HG03060 (cell line): Measurements from ENCODE around the gene TP53I13.

Experiments used
- ATAC-seq: cut with Tn5 transposase; IDR thresholded peaks from one replicate; pipeline ENCODE4 v1.9.1; 2021; ENCODE audit warnings: low read depth, moderate number of reproducible peaks; ENCODE audit not compliant: unreplicated experiment

TP53I13 gene

GRCh38 chr17:29578626-29579485 is 10.4 kb downstream of the TP53I13 start:
- no peak for ATAC-seq

GRCh38 chr17:29579866-29580771 is 11.6 kb downstream of the TP53I13 start:
- peak; percentile 76 for ATAC-seq

GRCh38 chr17:29581583-29582253 is 13.2 kb downstream of the TP53I13 start:
- ATAC-seq: no peak

GRCh38 chr17:29582254-29582765 is 13.8 kb downstream of the TP53I13 start:
- no peak for ATAC-seq

GRCh38 chr17:29582772-29583171 is 14.3 kb downstream of the TP53I13 start:
- ATAC-seq: no peak

- no peak for ATAC-seq
These were observed 15.1 kb downstream of the TP53I13 start for GRCh38 chr17:29583324-29584248.

GRCh38 chr17:29584452-29585079 is 16.1 kb downstream of the TP53I13 start:
- no peak for ATAC-seq

- no peak for ATAC-seq
These were observed 16.7 kb downstream of the TP53I13 start for GRCh38 chr17:29585080-29585751.

- no peak for ATAC-seq
These were observed 18.4 kb downstream of the TP53I13 start for GRCh38 chr17:29586676-29587469.

- ATAC-seq: no peak
These were observed 19.1 kb downstream of the TP53I13 start for GRCh38 chr17:29587591-29587990.

GRCh38 chr17:29588017-29588561 is 19.6 kb downstream of the TP53I13 start:
- ATAC-seq: no peak

- ATAC-seq: no peak
These were observed 20.3 kb downstream of the TP53I13 start for GRCh38 chr17:29588562-29589411.

GRCh38 chr17:29589524-29590410 is 21.3 kb downstream of the TP53I13 start, which contains the start of gene GIT1:
TSS of gene GIT1 (minus strand) at chr17:29589648. CDS start at chr17:29589378, 270 bp downstream.
- no peak for ATAC-seq

- ATAC-seq: no peak
These were observed 22.1 kb downstream of the TP53I13 start for GRCh38 chr17:29590411-29591145.
